Measurements from ENCODE around the gene DBNDD1. TPM values are rescaled to one million over a fixed set of nuclear protein-coding genes. Genes with fewer than 3 reads are reported as not detected.

The DBNDD1 gene
- total RNA-seq, 1 experiment from 2014 or later, result 60.2 TPM

DNA sequence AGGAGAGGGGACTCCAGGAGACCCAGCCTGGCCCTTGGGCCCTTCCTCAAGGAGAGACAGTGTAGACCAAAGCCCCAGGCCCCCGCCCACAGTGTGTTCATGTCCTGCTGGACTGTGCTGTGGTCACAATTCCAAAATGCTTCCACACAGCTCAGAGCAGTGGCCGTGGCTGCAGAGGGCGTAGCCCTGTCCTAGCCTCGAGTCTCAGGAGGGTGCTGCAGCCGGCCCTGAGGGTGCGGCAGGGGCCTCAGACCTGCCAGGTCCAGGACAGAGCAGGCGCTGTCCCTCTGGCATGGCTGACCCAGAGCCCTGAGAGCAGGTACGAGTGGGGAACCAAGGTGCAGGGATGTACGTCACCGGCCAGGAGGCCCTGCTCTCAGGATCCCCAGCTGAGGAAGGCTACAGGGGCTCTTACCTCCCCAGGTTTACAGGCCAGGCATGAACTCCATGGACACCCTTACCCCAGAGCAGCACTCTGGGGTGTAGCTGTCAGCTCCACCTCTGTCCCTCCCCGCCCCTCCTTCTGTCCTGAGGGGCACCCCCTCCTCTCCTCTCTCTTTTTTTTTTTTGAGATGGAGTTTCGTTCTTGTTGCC lies 7.3 kb downstream of the DBNDD1 start:
- DNase-seq (ENCODE audit: low read depth, low spot score) (no peak), ATAC-seq (no peak)
- no peak overlapping the region for H3K9ac ChIP-seq (ENCODE audit: low read length)
- H3K4me3 ChIP-seq (replicated peaks in 1 of 2; ENCODE audit: low read depth in 1 of 2, low read length in 2 of 2), result no peak overlapping the region
- TF ChIP-seq ZFX (IDR thresholded peaks at IDR 0.05), result no peak
- no peak for TF ChIP-seq JUND (IDR thresholded peaks at IDR 0.05)
- TF ChIP-seq EGR1 (IDR thresholded peaks at IDR 0.05; ENCODE audit: low read depth), result no peak
- TF ChIP-seq SIN3A (IDR thresholded peaks at IDR 0.05; ENCODE audit: low read depth), result no peak
- TF ChIP-seq, protein P1, sequence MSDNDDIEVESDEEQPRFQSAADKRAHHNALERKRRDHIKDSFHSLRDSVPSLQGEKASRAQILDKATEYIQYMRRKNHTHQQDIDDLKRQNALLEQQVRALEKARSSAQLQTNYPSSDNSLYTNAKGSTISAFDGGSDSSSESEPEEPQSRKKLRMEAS (IDR thresholded peaks at IDR 0.05), result no peak
- TF ChIP-seq, protein P2, sequence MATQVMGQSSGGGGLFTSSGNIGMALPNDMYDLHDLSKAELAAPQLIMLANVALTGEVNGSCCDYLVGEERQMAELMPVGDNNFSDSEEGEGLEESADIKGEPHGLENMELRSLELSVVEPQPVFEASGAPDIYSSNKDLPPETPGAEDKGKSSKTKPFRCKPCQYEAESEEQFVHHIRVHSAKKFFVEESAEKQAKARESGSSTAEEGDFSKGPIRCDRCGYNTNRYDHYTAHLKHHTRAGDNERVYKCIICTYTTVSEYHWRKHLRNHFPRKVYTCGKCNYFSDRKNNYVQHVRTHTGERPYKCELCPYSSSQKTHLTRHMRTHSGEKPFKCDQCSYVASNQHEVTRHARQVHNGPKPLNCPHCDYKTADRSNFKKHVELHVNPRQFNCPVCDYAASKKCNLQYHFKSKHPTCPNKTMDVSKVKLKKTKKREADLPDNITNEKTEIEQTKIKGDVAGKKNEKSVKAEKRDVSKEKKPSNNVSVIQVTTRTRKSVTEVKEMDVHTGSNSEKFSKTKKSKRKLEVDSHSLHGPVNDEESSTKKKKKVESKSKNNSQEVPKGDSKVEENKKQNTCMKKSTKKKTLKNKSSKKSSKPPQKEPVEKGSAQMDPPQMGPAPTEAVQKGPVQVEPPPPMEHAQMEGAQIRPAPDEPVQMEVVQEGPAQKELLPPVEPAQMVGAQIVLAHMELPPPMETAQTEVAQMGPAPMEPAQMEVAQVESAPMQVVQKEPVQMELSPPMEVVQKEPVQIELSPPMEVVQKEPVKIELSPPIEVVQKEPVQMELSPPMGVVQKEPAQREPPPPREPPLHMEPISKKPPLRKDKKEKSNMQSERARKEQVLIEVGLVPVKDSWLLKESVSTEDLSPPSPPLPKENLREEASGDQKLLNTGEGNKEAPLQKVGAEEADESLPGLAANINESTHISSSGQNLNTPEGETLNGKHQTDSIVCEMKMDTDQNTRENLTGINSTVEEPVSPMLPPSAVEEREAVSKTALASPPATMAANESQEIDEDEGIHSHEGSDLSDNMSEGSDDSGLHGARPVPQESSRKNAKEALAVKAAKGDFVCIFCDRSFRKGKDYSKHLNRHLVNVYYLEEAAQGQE (IDR thresholded peaks at IDR 0.05; ENCODE audit: low read depth), result no peak
- no peak for TF ChIP-seq CEBPB (IDR thresholded peaks at IDR 0.05; ENCODE audit: low read depth)
- TF ChIP-seq CBX3 (IDR thresholded peaks at IDR 0.05; ENCODE audit: low read depth), result no peak
- no peak for TF ChIP-seq POLR2AphosphoS5 (IDR thresholded peaks at IDR 0.05; ENCODE audit: low read depth, low read length)
- no peak for TF ChIP-seq EZH2 (IDR thresholded peaks at IDR 0.05)
- TF ChIP-seq, protein P3, sequence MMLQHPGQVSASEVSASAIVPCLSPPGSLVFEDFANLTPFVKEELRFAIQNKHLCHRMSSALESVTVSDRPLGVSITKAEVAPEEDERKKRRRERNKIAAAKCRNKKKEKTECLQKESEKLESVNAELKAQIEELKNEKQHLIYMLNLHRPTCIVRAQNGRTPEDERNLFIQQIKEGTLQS (IDR thresholded peaks at IDR 0.05), result no peak
- TF ChIP-seq EZH2phosphoT487 (IDR thresholded peaks at IDR 0.05; ENCODE audit: borderline replicate concordance), result no peak
- no peak for TF ChIP-seq POLR2A (IDR thresholded peaks at IDR 0.05; ENCODE audit: borderline replicate concordance, extremely low read depth, insufficient read depth, insufficient read length)
- TF ChIP-seq TCF7L2 (IDR thresholded peaks at IDR 0.05; ENCODE audit: borderline replicate concordance, extremely low read depth, insufficient read depth, insufficient read length), result no peak
- TF ChIP-seq ELF1 (IDR thresholded peaks at IDR 0.05; ENCODE audit: borderline replicate concordance, low read depth), result no peak
- no peak for TF ChIP-seq SRF (IDR thresholded peaks at IDR 0.05; ENCODE audit: low read depth)
- TF ChIP-seq YY1 (IDR thresholded peaks at IDR 0.05; ENCODE audit: extremely low read depth, insufficient replicate concordance, low read depth, low read length), result no peak
- no peak for TF ChIP-seq SP1 (IDR thresholded peaks at IDR 0.05; ENCODE audit: low read depth)
- no peak for TF ChIP-seq RAD21 (IDR thresholded peaks at IDR 0.05; ENCODE audit: low read depth)
- TF ChIP-seq, protein P4, sequence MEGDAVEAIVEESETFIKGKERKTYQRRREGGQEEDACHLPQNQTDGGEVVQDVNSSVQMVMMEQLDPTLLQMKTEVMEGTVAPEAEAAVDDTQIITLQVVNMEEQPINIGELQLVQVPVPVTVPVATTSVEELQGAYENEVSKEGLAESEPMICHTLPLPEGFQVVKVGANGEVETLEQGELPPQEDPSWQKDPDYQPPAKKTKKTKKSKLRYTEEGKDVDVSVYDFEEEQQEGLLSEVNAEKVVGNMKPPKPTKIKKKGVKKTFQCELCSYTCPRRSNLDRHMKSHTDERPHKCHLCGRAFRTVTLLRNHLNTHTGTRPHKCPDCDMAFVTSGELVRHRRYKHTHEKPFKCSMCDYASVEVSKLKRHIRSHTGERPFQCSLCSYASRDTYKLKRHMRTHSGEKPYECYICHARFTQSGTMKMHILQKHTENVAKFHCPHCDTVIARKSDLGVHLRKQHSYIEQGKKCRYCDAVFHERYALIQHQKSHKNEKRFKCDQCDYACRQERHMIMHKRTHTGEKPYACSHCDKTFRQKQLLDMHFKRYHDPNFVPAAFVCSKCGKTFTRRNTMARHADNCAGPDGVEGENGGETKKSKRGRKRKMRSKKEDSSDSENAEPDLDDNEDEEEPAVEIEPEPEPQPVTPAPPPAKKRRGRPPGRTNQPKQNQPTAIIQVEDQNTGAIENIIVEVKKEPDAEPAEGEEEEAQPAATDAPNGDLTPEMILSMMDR (IDR thresholded peaks at IDR 0.05 in 2 of 3, conservative IDR thresholded peaks at IDR 0.05 in 1 of 3; ENCODE audit: borderline replicate concordance in 1 of 3, insufficient read depth in 1 of 3, low read depth in 2 of 3, low read length in 2 of 3), result no peak
- H3K36me3 ChIP-seq (ENCODE audit: control insufficient read depth in 1 of 2, insufficient read depth in 2 of 2, low read length in 2 of 2), result peaks cover 9 to 11% of the 10 kb centered on the region in 2 experiments; a peak in 1 of 4 replicates
- H3K9me2 ChIP-seq (ENCODE audit: insufficient read depth), result no peaks in the 10 kb centered on the region
- peaks cover 12% of the 10 kb centered on the region; the same call in 1 of the 2 replicates for H3K79me2 ChIP-seq (ENCODE audit: insufficient read depth, low read length)
- no TSS peak for BruUV-seq (replicated peaks)
- ChIA-PET CTCF (interaction anchor here (1.1 kb wide), 1 partner anchor 12 kb away, joined by 3 read pairs; no protein-coding TSS in a partner anchor), POLR2A (no interaction called here), RAD21 (ENCODE audit: low non-redundant PET in 1 of 2, low total read pairs in 2 of 2, uncharacterized antibody in 2 of 2, unreplicated experiment in 2 of 2) (no interaction called here)
- H3K4me1 ChIP-seq (ENCODE audit: control insufficient read depth in 1 of 2, insufficient read depth in 2 of 2, low read length in 2 of 2), result peaks cover 0 to 9% of the 10 kb centered on the region in 2 experiments; a peak in 1 of 4 replicates
- no peak overlapping the region for H3K27ac ChIP-seq (ENCODE audit: low read depth, low read length)
- intact Hi-C loops (cut with micrococcal nuclease), result no loop called here
- H3K4me2 ChIP-seq (ENCODE audit: low read length), result no peak overlapping the region
- H3K27me3 ChIP-seq (ENCODE audit: insufficient read depth, low read length), result no peaks in the 10 kb centered on the region
- no peaks in the 10 kb centered on the region for H3K9me3 ChIP-seq (ENCODE audit: control insufficient read depth in 1 of 2, insufficient read depth in 1 of 2, low read depth in 1 of 2, low read length in 2 of 2)
- H4K20me1 ChIP-seq (ENCODE audit: insufficient read depth), result no peaks in the 10 kb centered on the region
- H2AFZ ChIP-seq (ENCODE audit: low read depth, low read length, poor library complexity, severe bottlenecking), result no peak overlapping the region
